ENCODE measurements around the gene XAB2.

XAB2 gene

DNA sequence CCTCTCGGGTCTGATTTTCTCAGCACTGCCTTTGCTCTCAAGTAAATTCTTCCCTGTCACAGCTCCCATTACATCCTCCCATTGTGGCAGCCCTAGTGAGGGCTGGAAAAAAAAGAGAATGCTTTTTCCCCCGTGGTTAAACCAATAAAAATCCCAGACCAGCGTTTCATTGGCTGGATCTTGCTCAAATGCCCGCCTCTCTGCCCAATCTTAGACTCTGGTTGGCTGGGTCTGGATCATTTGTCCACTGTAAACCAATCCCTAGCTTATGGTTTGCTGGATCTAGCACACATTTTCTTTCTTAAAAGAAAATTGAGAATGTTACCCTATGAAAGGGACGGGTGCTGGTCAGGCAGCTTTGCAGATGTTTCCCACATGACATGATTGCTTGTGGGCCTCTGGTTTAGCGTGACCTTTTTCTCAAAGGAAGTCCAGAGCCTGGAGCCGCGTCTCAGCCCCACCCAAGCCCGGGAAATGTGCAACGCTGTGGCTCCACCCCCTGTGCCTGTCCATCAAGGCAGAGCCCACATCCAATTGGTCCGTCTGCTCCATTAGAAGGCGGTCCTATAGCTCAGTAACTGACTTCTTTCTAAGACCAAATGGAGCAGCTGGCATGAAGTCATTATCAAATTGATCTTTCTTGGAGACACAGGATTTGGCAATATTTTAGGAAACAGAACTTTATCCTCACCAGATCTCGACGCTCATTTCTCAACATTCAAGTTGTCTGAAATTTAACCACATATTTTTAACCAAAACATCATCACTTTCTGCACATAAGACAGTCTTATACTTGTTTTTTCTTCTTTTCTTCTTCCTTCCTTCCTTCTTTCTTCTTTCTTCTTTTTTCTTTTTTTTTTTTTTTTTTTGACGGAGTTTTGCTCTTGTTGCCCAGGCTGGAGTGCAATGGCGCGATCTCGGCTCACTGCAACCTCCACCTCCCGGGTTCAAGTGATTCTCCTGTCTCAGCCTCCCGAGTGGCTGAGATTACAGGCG lies 45.0 kb upstream of the XAB2 start:
- ChIA-PET CTCF (interaction anchor here (1.5 to 1.7 kb wide), 2 partner anchors 23 to 106 kb away, joined by 5 to 6 read pairs; no protein-coding TSS in a partner anchor), POLR2A (interaction anchor here (0.7 kb wide), 2 partner anchors 41 to 566 kb away, joined by 4 to 6 read pairs; partner anchors contain the start of gene PCP2)
- no peak overlapping the region for H3K4me3 ChIP-seq (ENCODE audit: low read depth, low read length)
- H3K9me3 ChIP-seq (ENCODE audit: control insufficient read depth, insufficient read depth, low read depth, low read length), result no peaks in the 10 kb centered on the region
- H3K36me3 ChIP-seq (ENCODE audit: control insufficient read depth in 2 of 2, insufficient read depth in 1 of 2, low read length in 2 of 2), result no peaks in the 10 kb centered on the region
- no peaks in the 10 kb centered on the region for H3K4me1 ChIP-seq (ENCODE audit: control insufficient read depth, insufficient read depth, low read length)
- no peak overlapping the region for H3K27ac ChIP-seq (ENCODE audit: extremely low read depth, low read depth, low read length)
- TF ChIP-seq ZBTB1 (tag by site-specific recombination; IDR thresholded peaks at IDR 0.05), result no peak
- TF ChIP-seq FEZF1 (tag by site-specific recombination; IDR thresholded peaks at IDR 0.05), result peak; percentile 59
- no peak for TF ChIP-seq ZNF23 (tag by site-specific recombination; IDR thresholded peaks at IDR 0.05; ENCODE audit: borderline replicate concordance)
- TF ChIP-seq, protein P1, sequence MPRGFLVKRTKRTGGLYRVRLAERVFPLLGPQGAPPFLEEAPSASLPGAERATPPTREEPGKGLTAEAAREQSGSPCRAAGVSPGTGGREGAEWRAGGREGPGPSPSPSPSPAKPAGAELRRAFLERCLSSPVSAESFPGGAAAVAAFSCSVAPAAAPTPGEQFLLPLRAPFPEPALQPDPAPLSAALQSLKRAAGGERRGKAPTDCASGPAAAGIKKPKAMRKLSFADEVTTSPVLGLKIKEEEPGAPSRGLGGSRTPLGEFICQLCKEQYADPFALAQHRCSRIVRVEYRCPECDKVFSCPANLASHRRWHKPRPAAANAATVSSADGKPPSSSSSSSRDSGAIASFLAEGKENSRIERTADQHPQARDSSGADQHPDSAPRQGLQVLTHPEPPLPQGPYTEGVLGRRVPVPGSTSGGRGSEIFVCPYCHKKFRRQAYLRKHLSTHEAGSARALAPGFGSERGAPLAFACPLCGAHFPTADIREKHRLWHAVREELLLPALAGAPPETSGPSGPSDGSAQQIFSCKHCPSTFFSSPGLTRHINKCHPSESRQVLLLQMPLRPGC (tag by site-specific recombination; IDR thresholded peaks at IDR 0.05), result no peak
- TF ChIP-seq, protein P2, sequence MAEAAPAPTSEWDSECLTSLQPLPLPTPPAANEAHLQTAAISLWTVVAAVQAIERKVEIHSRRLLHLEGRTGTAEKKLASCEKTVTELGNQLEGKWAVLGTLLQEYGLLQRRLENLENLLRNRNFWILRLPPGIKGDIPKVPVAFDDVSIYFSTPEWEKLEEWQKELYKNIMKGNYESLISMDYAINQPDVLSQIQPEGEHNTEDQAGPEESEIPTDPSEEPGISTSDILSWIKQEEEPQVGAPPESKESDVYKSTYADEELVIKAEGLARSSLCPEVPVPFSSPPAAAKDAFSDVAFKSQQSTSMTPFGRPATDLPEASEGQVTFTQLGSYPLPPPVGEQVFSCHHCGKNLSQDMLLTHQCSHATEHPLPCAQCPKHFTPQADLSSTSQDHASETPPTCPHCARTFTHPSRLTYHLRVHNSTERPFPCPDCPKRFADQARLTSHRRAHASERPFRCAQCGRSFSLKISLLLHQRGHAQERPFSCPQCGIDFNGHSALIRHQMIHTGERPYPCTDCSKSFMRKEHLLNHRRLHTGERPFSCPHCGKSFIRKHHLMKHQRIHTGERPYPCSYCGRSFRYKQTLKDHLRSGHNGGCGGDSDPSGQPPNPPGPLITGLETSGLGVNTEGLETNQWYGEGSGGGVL (tag by site-specific recombination; IDR thresholded peaks at IDR 0.05), result no peak
- peak; percentile 67 for TF ChIP-seq SETDB1 (IDR thresholded peaks at IDR 0.05; ENCODE audit: insufficient read length, low read length)
- TF ChIP-seq ZFHX2 (tag by site-specific recombination; conservative IDR thresholded peaks at IDR 0.05), result no peak
- no peak for TF ChIP-seq WT1 (tag by site-specific recombination; IDR thresholded peaks at IDR 0.05)
- no peak for TF ChIP-seq SALL2 (tag by site-specific recombination; IDR thresholded peaks at IDR 0.05; ENCODE audit: borderline replicate concordance)
- peak; percentile 64 for TF ChIP-seq ZNF366 (tag by site-specific recombination; conservative IDR thresholded peaks at IDR 0.05)
- TF ChIP-seq ZNF266 (tag by site-specific recombination; IDR thresholded peaks at IDR 0.05; ENCODE audit: low read depth), result no peak
- peak; percentile 50 for TF ChIP-seq SP3 (tag by site-specific recombination; IDR thresholded peaks at IDR 0.05)
- TF ChIP-seq, protein P3, sequence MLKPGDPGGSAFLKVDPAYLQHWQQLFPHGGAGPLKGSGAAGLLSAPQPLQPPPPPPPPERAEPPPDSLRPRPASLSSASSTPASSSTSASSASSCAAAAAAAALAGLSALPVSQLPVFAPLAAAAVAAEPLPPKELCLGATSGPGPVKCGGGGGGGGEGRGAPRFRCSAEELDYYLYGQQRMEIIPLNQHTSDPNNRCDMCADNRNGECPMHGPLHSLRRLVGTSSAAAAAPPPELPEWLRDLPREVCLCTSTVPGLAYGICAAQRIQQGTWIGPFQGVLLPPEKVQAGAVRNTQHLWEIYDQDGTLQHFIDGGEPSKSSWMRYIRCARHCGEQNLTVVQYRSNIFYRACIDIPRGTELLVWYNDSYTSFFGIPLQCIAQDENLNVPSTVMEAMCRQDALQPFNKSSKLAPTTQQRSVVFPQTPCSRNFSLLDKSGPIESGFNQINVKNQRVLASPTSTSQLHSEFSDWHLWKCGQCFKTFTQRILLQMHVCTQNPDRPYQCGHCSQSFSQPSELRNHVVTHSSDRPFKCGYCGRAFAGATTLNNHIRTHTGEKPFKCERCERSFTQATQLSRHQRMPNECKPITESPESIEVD (tag by site-specific recombination; IDR thresholded peaks at IDR 0.05), result no peak
- TF ChIP-seq, protein P4, sequence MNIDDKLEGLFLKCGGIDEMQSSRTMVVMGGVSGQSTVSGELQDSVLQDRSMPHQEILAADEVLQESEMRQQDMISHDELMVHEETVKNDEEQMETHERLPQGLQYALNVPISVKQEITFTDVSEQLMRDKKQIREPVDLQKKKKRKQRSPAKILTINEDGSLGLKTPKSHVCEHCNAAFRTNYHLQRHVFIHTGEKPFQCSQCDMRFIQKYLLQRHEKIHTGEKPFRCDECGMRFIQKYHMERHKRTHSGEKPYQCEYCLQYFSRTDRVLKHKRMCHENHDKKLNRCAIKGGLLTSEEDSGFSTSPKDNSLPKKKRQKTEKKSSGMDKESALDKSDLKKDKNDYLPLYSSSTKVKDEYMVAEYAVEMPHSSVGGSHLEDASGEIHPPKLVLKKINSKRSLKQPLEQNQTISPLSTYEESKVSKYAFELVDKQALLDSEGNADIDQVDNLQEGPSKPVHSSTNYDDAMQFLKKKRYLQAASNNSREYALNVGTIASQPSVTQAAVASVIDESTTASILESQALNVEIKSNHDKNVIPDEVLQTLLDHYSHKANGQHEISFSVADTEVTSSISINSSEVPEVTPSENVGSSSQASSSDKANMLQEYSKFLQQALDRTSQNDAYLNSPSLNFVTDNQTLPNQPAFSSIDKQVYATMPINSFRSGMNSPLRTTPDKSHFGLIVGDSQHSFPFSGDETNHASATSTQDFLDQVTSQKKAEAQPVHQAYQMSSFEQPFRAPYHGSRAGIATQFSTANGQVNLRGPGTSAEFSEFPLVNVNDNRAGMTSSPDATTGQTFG (tag by site-specific recombination; IDR thresholded peaks at IDR 0.05; ENCODE audit: borderline replicate concordance), result no peak
- TF ChIP-seq ZNF335 (tag by site-specific recombination; conservative IDR thresholded peaks at IDR 0.05), result 0 out of 2 replicates have a peak, but pooled peaks have one; percentile 19
- TF ChIP-seq RBAK (tag by site-specific recombination; IDR thresholded peaks at IDR 0.05), result no peak
- no peak for TF ChIP-seq KLF8 (tag by site-specific recombination; IDR thresholded peaks at IDR 0.05)
- TF ChIP-seq, protein P5, sequence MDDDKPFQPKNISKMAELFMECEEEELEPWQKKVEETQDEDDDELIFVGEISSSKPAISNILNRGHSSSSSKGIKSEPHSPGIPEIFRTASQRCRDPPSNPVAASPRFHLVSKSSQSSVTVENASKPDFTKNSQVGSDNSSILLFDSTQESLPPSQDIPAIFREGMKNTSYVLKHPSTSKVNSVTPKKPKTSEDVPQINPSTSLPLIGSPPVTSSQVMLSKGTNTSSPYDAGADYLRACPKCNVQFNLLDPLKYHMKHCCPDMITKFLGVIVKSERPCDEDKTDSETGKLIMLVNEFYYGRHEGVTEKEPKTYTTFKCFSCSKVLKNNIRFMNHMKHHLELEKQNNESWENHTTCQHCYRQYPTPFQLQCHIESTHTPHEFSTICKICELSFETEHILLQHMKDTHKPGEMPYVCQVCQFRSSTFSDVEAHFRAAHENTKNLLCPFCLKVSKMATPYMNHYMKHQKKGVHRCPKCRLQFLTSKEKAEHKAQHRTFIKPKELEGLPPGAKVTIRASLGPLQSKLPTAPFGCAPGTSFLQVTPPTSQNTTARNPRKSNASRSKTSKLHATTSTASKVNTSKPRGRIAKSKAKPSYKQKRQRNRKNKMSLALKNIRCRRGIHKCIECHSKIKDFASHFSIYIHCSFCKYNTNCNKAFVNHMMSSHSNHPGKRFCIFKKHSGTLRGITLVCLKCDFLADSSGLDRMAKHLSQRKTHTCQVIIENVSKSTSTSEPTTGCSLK (tag by site-specific recombination; IDR thresholded peaks at IDR 0.05), result no peak
- no peak for TF ChIP-seq ZSCAN30 (tag by site-specific recombination; IDR thresholded peaks at IDR 0.05)
- TF ChIP-seq PRDM1 (tag by site-specific recombination; IDR thresholded peaks at IDR 0.05), result no peak
- no peak for TF ChIP-seq GLIS1 (tag by site-specific recombination; IDR thresholded peaks at IDR 0.05)
- TF ChIP-seq KLF10 (tag by site-specific recombination; IDR thresholded peaks at IDR 0.05), result no peak
- TF ChIP-seq SP2 (tag by site-specific recombination; IDR thresholded peaks at IDR 0.05), result peak; percentile 67
- TF ChIP-seq ZNF175 (tag by site-specific recombination; IDR thresholded peaks at IDR 0.05), result no peak
- no peak for TF ChIP-seq ZSCAN23 (tag by site-specific recombination; IDR thresholded peaks at IDR 0.05)
- TF ChIP-seq, protein P6, sequence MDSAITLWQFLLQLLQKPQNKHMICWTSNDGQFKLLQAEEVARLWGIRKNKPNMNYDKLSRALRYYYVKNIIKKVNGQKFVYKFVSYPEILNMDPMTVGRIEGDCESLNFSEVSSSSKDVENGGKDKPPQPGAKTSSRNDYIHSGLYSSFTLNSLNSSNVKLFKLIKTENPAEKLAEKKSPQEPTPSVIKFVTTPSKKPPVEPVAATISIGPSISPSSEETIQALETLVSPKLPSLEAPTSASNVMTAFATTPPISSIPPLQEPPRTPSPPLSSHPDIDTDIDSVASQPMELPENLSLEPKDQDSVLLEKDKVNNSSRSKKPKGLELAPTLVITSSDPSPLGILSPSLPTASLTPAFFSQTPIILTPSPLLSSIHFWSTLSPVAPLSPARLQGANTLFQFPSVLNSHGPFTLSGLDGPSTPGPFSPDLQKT (IDR thresholded peaks at IDR 0.05; ENCODE audit: borderline replicate concordance, low read depth, low read length), result no peak

Measured in HEK293 (cell line).